GOT3 (cell line): Measurements from ENCODE around the gene BAZ2B.
"Not testable (repeated sequence)": the region's sequence is repeated elsewhere in the genome, so short reads cannot be mapped to it uniquely, and the experiment has no call there.

Source experiments
- DNase-seq: peaks from one replicate; lab custom pipeline; 2025; ENCODE audit warnings: mixed read lengths; lab: John Stamatoyannopoulos, UW

BAZ2B gene, protein sequence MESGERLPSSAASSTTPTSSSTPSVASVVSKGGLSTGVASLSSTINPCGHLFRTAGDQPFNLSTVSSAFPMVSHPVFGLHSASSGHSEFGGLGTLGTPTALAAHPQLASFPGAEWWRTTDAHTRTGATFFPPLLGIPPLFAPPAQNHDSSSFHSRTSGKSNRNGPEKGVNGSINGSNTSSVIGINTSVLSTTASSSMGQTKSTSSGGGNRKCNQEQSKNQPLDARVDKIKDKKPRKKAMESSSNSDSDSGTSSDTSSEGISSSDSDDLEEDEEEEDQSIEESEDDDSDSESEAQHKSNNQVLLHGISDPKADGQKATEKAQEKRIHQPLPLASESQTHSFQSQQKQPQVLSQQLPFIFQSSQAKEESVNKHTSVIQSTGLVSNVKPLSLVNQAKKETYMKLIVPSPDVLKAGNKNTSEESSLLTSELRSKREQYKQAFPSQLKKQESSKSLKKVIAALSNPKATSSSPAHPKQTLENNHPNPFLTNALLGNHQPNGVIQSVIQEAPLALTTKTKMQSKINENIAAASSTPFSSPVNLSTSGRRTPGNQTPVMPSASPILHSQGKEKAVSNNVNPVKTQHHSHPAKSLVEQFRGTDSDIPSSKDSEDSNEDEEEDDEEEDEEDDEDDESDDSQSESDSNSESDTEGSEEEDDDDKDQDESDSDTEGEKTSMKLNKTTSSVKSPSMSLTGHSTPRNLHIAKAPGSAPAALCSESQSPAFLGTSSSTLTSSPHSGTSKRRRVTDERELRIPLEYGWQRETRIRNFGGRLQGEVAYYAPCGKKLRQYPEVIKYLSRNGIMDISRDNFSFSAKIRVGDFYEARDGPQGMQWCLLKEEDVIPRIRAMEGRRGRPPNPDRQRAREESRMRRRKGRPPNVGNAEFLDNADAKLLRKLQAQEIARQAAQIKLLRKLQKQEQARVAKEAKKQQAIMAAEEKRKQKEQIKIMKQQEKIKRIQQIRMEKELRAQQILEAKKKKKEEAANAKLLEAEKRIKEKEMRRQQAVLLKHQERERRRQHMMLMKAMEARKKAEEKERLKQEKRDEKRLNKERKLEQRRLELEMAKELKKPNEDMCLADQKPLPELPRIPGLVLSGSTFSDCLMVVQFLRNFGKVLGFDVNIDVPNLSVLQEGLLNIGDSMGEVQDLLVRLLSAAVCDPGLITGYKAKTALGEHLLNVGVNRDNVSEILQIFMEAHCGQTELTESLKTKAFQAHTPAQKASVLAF (N-terminal part only)

DNA sequence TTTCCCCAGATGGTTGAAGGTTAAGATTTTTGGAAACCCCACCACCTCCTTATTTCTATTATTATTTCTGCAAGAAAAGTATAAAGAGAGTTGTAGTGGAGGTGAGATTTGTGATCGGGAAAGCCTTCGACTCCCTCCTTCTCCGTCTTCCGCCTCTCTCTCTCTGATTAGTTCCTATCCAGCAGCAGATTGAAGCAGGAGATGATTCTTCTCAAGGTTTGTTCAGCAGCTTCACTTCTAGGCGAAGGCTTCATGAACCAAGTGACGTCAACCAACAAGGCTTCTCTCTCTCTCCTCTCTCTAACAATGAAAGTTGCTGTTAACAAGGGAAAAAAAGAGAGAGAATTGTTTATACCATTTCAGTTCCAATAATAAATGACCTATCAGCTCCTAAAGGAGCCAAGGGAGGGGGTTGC is at the start of gene BAZ2B:
Gene BAZ2B (minus strand): TSS at position 263 of the 416 bp plus-strand sequence. CDS start 137,829 bp downstream, outside the sequence.
- DNase-seq, result peak; percentile 5

DNA sequence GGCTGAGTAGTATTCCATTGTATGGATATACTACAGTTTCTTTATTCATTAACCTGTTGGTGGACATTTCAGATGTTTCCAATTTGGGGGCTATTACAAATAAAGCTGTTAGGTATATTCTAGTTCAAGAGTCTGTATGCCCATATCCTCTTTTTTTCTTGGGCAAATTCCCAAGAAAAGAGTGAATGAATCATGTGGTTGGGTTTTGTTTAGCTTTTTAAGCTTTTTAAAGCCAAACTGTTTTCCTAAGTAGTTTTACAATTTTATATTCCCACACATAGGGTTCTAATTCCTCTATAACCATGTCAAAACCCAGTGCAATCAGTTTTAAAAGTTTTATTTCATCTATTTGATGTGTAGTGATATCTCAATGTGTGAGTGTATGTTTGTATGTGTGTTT is 44.9 kb upstream of the BAZ2B start:
- DNase-seq, result no peak

DNA sequence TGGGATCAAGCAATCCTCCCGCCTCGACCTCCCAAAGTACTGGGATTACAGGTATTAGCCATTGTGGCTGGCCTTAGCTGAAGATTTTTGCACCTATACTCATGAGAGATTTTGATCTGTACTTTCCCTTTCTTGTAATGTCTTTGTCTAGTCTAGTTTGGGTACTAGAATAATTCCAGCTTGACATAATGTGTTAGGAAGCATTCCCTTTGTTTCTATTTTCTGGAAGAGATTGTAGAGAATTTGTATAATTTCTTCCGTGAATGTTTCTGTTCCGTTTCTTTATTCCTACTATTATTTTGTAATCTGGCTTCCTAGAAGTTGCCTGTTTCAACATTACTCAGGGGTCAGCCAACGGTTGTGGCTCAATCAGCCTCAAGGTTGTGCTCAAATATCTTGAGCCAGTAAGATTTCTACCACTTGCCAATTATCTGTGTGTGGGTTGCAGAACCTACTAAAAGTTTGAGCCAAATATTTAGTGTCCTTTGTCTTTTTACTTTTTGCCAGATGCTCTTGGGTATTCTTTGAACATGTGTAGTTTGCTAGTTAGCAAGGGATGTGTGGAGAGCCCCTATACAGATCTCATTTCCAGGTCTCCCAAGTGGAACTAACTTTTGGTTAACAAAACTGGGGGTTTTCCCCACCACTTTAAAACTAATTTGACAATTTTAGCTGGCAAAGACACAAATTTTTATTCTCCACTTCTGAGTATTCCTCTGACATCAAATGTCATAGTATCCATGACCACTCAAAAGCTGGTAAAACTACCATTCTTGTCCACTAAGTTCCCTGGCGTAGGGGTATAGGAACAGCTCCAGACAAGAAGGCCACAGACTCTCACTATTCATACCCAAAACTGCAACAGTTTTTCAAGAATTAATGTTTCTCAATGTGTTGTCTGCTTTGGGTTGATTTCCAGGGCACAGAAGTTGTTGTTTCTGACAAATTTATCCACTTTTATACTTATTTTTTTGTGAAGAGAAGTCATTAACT is 42.8 kb upstream of the BAZ2B start:
- DNase-seq, result no peak

DNA sequence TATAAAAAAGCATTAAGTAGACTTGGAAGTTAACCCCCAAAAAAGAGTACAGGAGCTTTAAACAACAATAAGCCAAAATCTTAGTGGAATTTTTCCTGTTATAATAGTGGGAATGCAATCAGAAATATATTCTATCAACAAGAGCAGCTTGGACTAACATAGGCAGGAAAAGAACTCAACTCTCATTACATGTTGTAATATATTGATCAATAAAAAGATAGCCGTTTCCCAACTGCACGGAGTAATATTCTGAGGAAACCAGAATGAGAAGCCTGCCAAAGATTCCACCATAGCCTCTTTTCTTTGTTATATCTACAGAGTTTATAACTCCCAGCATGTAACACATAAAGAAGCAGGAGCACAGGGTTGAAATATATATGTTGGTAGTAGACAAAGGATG is 37.6 kb upstream of the BAZ2B start:
- DNase-seq, result no peak

DNA sequence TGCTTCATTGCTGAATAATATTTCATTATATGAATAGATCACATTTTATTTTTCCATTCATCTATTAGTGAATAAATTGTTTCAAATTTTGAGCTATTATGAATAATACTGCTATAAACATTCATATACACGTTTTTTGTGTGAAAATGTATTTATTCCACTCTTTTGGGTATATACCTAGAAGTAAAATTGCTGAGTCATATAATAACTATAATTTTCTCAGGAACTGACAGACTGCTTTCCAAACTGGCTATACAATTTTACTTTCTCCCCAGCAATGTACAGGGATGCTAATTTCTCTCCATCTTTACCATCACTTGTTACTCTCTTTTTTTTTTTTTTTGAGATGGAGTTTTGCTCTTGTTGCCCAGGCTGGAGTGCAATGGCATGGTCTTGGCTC is 35.5 kb upstream of the BAZ2B start:
- DNase-seq, result no peak

DNA sequence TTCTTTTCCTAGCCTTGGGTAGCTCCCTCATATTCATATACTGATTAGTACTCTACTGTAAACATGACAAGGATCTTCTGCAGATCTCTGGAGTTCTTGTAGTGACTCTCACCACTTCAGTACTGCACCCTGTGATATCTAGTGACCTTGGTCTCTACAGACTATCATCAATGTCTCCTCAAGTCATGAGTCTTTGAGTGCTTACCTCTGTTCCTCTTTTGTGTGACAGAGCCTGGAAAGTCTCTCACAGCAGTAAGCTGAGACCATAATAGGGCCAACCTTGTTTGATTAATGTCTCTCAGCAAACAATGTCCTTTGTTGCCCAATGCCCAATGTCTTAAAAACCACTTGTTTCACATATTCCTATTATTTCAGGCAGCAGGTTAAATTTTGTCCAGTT is 34.2 kb upstream of the BAZ2B start:
- no peak for DNase-seq

DNA sequence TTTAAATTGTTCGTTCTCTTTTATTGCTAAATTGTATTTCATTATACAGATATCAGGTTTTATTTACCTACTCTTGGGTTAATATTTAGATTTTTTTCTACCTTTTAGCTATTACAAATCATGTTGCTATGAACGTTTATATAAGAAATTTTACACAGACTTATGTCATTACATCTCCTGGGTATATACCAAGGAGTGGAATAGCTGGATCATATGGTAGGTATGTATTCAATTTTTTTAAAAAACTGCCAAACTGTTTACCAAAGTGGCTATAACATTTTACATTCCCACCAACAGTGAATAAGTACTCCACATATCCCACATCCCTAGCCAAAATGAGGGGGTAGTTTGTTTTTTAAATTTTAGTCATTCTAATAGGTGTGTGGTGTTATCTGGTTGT is 32.3 kb upstream of the BAZ2B start:
- DNase-seq, result no peak

DNA sequence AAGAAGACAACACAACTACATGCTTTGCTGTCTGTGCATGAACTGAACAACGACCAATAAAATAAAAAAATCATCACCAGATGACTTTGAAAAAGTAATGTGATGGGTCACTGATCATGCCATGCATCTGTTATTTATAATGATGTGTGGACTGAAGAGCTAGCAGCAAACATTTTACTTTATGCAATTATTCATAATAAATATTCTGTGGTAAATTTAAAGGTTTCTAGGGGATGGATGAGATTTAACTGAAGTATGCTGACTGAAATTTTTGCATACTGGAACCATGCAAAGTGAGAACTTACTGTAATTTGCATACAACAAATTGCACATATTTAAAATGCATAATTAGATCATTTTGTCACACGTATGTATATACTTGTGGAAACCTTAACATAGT is 31.3 kb upstream of the BAZ2B start:
- no peak for DNase-seq

DNA sequence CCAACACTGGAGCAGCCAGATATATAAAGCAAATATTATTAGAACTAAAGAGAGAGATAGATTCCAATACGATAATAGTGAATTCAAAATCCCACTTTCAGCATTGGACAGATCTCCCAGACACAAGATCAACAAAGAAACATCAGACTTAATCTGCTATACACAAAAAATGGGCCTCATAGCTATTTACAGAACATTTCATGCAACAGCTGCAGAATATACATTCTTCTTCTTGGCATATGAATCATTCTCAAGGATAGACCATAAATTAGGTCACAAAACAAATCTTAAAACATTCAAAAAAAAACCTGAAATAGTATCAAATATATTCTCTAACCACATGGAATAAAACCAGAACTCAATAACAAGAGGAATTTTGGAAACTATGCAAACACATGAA is 23.8 kb upstream of the BAZ2B start:
- DNase-seq, result no peak

DNA sequence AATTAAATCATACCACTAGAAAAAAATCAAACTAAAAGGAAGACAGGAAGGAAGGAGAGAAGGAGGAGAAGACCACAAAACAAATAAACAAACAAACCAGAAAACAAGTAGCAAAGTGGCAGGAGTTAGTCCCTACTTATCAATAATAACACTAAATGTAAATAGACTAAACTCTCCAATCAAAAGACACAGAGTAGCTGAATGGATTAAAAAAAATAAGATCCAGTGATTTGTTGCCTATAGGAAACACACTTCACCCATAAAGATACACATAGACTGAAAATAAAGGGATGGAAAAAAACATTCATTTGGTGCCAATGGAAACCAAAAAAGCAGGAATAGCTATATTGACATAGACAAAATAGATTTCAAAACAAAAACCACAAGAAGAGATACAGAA is 23.4 kb upstream of the BAZ2B start:
- DNase-seq, result no peak

DNA sequence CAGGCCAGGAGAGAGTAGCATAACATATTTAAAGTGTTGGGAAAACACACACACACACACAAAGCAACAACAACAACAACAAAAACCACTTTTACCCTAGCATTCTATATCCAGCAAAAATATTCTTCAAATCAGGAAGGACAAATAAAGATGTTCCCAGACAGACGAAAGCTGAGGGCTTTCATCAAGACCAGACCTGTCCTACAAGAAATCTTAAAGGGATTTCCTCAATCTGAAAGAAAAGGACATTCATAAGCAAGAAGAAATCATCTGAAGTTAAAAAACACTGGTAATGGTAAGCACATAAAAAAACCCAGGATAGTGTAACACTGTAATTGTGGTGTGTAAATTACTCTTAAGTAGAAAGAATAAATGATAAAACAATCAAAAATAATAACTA is 22.7 kb upstream of the BAZ2B start:
- no peak for DNase-seq

DNA sequence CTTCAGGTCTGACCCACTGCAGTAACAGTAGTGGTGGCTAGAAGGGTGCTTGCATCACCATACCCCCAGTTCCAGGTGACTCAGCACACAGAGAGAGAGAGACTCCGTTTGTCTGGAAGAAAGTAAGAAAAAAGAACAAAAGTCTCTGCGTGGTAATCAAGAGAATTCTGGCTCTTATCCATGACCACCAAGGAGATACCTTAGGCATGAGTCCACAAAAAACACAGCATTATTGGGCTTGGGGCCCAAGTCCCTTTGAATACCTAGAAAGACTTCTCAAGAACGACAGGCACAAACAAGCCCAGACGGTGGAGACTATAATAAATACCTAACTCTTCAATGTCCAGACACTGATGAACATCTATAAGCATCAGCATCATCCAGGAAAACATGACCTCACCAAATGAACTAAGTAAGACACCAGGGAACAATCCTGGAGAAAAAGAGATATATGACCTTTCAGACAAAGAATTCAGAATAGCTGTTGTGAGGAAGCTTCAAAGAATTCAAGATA is 21.7 kb upstream of the BAZ2B start:
- DNase-seq, result no peak

DNA sequence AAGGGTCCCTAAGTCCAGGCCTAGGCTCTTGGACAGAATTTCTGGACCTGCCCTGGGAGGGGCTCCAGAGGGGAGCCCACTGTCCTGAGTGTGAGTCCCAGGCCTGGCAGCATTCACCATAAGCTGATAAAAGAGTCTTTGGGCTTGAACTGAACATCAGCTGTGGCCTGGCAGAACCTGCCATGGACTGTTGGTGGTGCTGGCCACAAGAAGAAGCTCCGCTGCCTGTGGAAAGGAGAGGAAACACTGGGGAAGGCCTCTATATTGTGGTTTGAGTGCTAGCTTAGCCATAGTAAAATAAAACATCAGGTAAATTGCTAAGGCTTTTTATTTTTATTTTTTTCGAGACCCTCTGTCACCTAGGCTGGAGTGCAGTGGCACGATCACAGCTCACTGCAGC is 20.9 kb upstream of the BAZ2B start:
- DNase-seq, result no peak

DNA sequence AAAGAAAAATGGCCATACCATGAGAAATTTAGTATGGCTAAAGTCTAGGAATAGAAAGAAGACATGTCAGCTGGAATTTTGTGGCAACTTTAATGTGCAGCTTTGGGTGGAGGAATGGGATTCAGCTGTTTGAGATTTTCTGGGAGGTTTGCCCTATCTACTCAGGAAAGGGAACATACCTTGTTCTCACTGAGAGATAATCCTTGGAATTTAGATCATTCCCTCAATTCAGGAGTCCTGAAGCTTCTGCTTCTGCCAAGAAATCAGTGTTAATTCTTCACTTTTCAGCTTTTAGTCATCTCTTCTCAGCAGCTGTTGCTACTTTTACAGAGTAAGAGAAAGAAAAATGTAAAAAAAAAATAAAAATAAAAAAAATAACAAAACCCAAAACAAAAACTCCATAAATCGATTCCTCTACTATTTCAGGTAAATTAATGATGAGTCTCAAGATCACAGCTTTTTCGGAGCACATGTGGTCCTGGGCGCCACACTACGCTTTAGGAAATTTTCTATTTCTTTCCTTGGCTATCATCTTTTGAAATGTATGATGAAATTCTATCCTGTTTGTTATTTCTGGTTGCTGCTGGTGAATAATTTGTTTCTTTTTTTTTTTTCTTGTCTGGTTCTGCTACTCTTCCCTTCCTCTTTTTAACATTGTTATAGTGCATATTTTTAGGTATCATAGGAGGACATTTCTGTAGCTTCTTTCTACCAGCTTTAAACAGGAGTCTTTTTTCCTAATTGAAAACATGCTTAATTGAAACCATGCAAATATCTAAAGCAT is 18.9 kb upstream of the BAZ2B start:
- DNase-seq, result no peak

DNA sequence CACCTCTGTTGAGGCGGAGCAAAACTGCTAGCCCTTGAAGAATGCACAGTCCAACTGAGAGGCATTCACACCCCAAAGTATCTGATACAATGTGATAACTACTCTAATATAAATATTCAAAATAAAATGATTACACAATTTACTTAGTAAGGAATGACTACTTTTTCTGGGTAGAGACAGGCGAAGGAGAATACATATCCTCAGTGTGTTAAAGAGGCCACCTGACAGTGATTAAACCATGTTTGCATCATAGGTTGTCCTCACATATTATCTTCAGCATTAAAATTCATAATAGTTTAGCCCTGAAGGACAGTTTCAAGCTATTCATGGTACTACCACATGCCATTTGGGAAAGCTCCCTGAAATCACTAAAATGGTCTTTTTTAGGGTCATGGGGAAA is 16.9 kb upstream of the BAZ2B start:
- no peak for DNase-seq

DNA sequence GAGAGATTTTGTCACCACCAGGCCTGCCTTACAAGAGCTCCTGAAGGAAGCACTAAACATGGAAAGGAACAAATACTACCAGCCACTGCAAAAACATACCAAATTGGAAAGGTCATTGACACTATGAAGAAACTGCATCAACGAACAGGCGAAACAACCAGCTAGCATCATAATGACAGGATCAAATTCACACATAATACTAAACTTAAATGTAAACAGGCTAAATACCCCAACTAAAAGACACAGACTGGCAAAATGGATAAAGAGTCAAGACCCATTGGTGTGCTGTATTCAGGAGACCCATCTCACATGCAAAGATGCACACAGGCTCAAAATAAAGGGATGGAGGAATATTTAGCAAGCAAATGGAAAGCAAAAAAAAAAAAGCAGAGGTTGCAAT is 9.3 kb upstream of the BAZ2B start:
- DNase-seq, result not testable (repeated sequence)

DNA sequence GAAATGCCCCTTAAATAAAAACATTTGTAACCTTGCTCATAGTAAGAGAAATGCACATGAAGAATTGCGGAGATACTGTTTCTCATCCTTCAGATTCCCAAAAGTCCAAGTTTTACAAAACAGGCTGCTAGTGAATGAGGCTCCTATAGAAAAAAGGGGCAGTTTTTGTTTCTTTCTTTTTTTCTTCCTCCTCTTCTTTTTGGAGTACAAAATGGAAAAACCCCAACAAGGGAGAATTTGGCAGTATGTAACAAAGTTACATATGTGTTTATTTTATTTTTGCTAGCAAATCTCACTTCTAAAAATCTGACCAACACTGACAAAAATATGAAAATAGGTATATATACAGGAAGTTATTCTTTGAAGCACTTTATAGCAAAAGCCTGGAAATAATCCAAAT is 7.1 kb upstream of the BAZ2B start:
- no peak for DNase-seq

DNA sequence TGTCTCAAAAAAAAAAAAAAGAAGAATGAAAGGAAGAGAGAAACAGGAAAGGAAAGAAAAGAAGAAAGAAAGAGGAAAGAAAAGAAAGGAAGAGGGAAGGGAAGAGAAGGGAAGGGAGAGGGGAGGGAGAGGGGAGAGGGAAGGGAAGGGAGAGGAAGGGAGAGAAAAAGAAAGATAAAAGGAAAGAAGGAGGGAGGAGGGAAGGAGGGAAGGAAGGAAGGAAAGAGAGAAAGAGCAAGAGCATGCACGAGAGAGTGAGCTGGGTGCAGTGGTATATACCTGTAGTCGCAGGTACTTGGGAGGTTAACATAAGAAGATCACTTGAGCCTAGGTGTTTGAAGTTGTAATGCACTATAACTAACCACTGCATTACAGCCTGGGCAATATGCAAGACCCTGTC is 6.6 kb upstream of the BAZ2B start:
- no peak for DNase-seq

DNA sequence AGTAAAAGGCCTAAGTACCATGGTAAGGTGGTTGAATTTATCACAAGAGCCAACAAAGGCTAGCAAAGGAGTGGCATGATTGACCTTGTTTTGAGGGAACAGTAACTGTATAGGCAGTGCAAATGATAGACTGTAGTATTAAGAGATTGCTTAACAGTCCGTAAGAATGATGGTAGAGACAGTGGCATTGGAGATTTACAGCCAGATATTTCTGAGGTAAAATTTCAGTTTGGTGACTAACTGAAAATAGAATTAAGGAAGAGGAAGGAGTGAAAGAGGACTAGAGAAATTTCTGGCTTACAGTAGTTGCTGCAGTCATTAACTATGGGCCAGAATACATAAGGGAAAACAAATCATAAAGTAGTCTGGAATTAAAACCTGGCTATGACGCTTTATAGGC is 4.4 kb upstream of the BAZ2B start:
- no peak for DNase-seq

DNA sequence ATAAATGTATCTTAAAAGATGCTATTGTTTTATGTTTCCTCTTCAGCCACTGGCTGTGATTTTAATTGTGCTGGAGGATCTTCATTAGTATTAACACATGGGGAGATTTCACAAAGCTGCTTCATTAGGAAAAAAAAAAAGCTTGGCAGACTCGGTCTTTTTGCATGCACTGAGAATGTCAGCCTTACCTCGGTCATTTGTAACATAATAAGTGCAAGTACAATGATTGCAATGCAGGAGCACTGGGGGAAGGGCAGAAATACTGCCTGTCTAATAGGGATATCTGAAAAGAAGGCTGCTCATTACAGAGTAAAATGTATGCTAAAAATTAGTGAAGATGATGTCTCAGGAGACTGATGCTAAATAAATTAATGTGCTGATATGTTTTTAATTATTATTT is 1.3 kb upstream of the BAZ2B start:
- DNase-seq, result no peak
